ENCODE results near the gene PSMA1. TPM values are rescaled to one million over a fixed set of nuclear protein-coding genes. Genes with fewer than 3 reads are reported as not detected.

The PSMA1 gene
- total and polyA plus RNA-seq, 2 of the 13 experiments (the other 11 are each of a cell fraction or from before 2014, with no cell fraction given), result 188 to 229 TPM

GRCh38 chr11:14499560-14500180, 20.5 kb downstream of the PSMA1 start, which contains the start of gene COPB1 (continued):
- TF ChIP-seq ZNF432 (CRISPR knock-in tag; IDR thresholded peaks at IDR 0.05; ENCODE audit: borderline replicate concordance) (no peak), ZBTB43 (CRISPR knock-in tag; conservative IDR thresholded peaks at IDR 0.05) (0 out of 2 replicates have a peak, but pooled peaks have one; percentile 15), ELF3 (CRISPR knock-in tag; IDR thresholded peaks at IDR 0.05) (peak; percentile 80), TCF7 (IDR thresholded peaks at IDR 0.05; ENCODE audit: low read depth) (no peak), SNAPC5 (CRISPR knock-in tag; IDR thresholded peaks at IDR 0.05; ENCODE audit: borderline replicate concordance) (no peak), ZNF773 (CRISPR knock-in tag; IDR thresholded peaks at IDR 0.05; ENCODE audit: borderline replicate concordance) (no peak), ZNF354B (CRISPR knock-in tag; IDR thresholded peaks at IDR 0.05) (0 out of 2 replicates have a peak, but pooled peaks have one; percentile 37), ZNF737 (CRISPR knock-in tag; IDR thresholded peaks at IDR 0.05; ENCODE audit: borderline replicate concordance) (no peak), ZNF17 (CRISPR knock-in tag; IDR thresholded peaks at IDR 0.05) (no peak), ZNF652 (CRISPR knock-in tag; IDR thresholded peaks at IDR 0.05; ENCODE audit: borderline replicate concordance, low read depth) (0 out of 2 replicates have a peak, but pooled peaks have one; percentile 11), ATF6 (CRISPR knock-in tag; conservative IDR thresholded peaks at IDR 0.05) (no peak; the same call in 1 of the 2 replicates), BRD4 (CRISPR knock-in tag; IDR thresholded peaks at IDR 0.05) (no peak), SKI (IDR thresholded peaks at IDR 0.05; ENCODE audit: partially characterized antibody) (peak; percentile 54), KDM5A (IDR thresholded peaks at IDR 0.05; ENCODE audit: borderline replicate concordance, low read length) (peak; percentile 89; the same call in 1 of the 2 replicates), ZNF224 (CRISPR knock-in tag; IDR thresholded peaks at IDR 0.05) (0 out of 2 replicates have a peak, but pooled peaks have one; percentile 47), ZNF616 (CRISPR knock-in tag; IDR thresholded peaks at IDR 0.05; ENCODE audit: low read depth) (peak; percentile 87), ZNF350 (CRISPR knock-in tag; IDR thresholded peaks at IDR 0.05; ENCODE audit: borderline replicate concordance, low read depth) (peak; percentile 61; the same call in 1 of the 2 replicates), ELK4 (CRISPR knock-in tag; IDR thresholded peaks at IDR 0.05; ENCODE audit: borderline replicate concordance) (no peak), KMT2B (CRISPR knock-in tag; IDR thresholded peaks at IDR 0.05) (peak; percentile 91), SCMH1 (CRISPR knock-in tag; IDR thresholded peaks at IDR 0.05; ENCODE audit: borderline replicate concordance) (no peak), ZMAT5 (CRISPR knock-in tag; IDR thresholded peaks at IDR 0.05; ENCODE audit: borderline replicate concordance, low read depth) (no peak), HNRNPL (IDR thresholded peaks at IDR 0.05; ENCODE audit: low read depth, low read length) (0 out of 2 replicates have a peak, but pooled peaks have one; percentile 37), ARNTL (CRISPR knock-in tag; IDR thresholded peaks at IDR 0.05) (0 out of 2 replicates have a peak, but pooled peaks have one; percentile 40), MXI1 (IDR thresholded peaks at IDR 0.05; ENCODE audit: borderline replicate concordance, low read depth, low read length) (peak; percentile 72; the same call in 1 of the 3 replicates), KLF9 (CRISPR knock-in tag; IDR thresholded peaks at IDR 0.05; ENCODE audit: low read depth) (no peak), ZSCAN21 (CRISPR knock-in tag; IDR thresholded peaks at IDR 0.05; ENCODE audit: borderline replicate concordance) (peak; percentile 54; the same call in 1 of the 2 replicates)
